ENCODE results near the gene APBB2. TPM values are rescaled to one million over a fixed set of nuclear protein-coding genes. Genes with fewer than 3 reads are reported as not detected.

APBB2 gene
- total and polyA plus RNA-seq, 2 of the 8 experiments (the other 6 are each of a cell fraction or from before 2014, with no cell fraction given): 58.7 to 59.4 TPM

DNA sequence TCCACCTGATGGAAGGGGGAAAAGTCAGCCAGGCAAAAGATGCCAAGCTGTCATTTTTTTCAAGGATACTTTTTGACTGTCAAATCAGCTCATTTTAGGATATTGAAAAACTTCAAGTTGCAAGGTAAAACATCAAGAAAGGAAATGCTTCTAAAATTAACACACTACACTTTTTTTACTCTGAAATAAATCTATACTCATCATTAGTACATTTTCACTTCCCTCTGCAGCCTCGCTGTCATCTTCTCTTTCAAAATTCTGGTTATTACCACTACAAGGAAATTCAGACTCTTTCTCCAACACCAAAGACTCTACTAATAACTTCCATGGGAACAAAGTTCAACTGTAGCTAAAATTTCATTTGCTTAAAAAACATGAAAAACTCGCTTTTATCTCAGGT lies 41.6 kb downstream of the APBB2 start:
- POLR2A ChIA-PET (ENCODE audit: partially characterized antibody): interaction anchor here (0.8 to 1.3 kb wide), 3 partner anchors 13 to 84 kb away, joined by 3 to 4 read pairs (median 3); partner anchors contain the start of gene UCHL1

More for the DNA sequence above, 41.6 kb downstream of the APBB2 start:
- DNase-seq (ENCODE audit: low read depth in 1 of 2, low spot score in 2 of 2) (no peak), FAIRE-seq (no peak)
- Histone ChIP-seq H3K79me2 (ENCODE audit: control insufficient read depth in 1 of 2, insufficient read depth in 2 of 2, low read length in 2 of 2) (peaks cover 0 to 45% of the 10 kb centered on the region in 2 experiments; a peak in 3 of 4 replicates), H3K27ac (ENCODE audit: low read depth, low read length) (no peak overlapping the region), H2BK120ac (replicated peaks; ENCODE audit: low read depth, low read length) (no peak overlapping the region), H3K56ac (replicated peaks; ENCODE audit: insufficient read length, low read depth, low read length) (no peak overlapping the region), H3K18ac (ENCODE audit: extremely low read depth, low read length) (no peak overlapping the region), H2BK5ac (ENCODE audit: low read depth, low read length) (no peak overlapping the region), H4K5ac (ENCODE audit: insufficient read length, low read depth, low read length) (no peak overlapping the region), H3K4ac (replicated peaks; ENCODE audit: insufficient read length, low read depth, low read length) (no peak overlapping the region), H2AK5ac (ENCODE audit: low read depth, low read length) (no peak overlapping the region), H2BK15ac (ENCODE audit: low read length) (no peak overlapping the region), H3K36me3 (ENCODE audit: control insufficient read depth in 2 of 4, insufficient read depth in 4 of 4, low read length in 3 of 4) (no peaks in the 10 kb centered on the region), H3K23ac (ENCODE audit: insufficient read length) (no peak overlapping the region), H2BK20ac (ENCODE audit: low read length) (no peak overlapping the region), H3K9me3 (ENCODE audit: insufficient read depth in 2 of 2, low read depth in 1 of 2, low read length in 1 of 2) (no peaks in the 10 kb centered on the region), H3K4me2 (ENCODE audit: insufficient read depth in 1 of 2, low read depth in 2 of 2, low read length in 2 of 2) (no peak overlapping the region), H2BK12ac (ENCODE audit: low read depth, low read length) (no peak overlapping the region), H3K9ac (replicated peaks in 1 of 4; ENCODE audit: extremely low read depth in 1 of 4, low read depth in 3 of 4, low read length in 3 of 4) (no peak overlapping the region), H4K91ac (replicated peaks; ENCODE audit: insufficient read length, low read length) (no peak overlapping the region), H3K4me3 (ENCODE audit: extremely low read depth in 1 of 4, insufficient read depth in 2 of 4, low read depth in 3 of 4, low read length in 4 of 4) (no peak overlapping the region), H3K79me1 (ENCODE audit: low read depth, low read length) (no peaks in the 10 kb centered on the region; the same call in 1 of the 2 replicates), H2AFZ (ENCODE audit: low read length) (no peak overlapping the region), H4K20me1 (replicated peaks in 1 of 2; ENCODE audit: control insufficient read depth in 1 of 2, insufficient read depth in 2 of 2, low read length in 2 of 2) (peaks cover 0 to 4% of the 10 kb centered on the region in 2 experiments), H4K8ac (ENCODE audit: extremely low read depth, insufficient read depth, low read length) (no peak overlapping the region), H3K14ac (ENCODE audit: insufficient read length) (no peak overlapping the region), H3K27me3 (replicated peaks in 1 of 4; ENCODE audit: control insufficient read depth in 3 of 4, extremely low read depth in 1 of 4, insufficient read depth in 3 of 4, low read length in 3 of 4) (no peaks in the 10 kb centered on the region), H3K4me1 (replicated peaks in 1 of 4; ENCODE audit: control insufficient read depth in 3 of 4, insufficient read depth in 4 of 4, low read length in 3 of 4) (peaks cover 0 to 5% (median 2%) of the 10 kb centered on the region in 4 experiments; a peak in 2 of 7 replicates), H3K23me2 (ENCODE audit: low read depth, low read length) (no peaks in the 10 kb centered on the region)
- CTCF ChIA-PET (ENCODE audit: partially characterized antibody): interaction anchor here (0.6 to 2.0 kb wide), 7 partner anchors 8 to 399 kb away, joined by 3 to 6 read pairs (median 4); no protein-coding TSS in a partner anchor
- no peak for TF ChIP-seq KDM5A (IDR thresholded peaks at IDR 0.05; ENCODE audit: low read length)
- TF ChIP-seq SIN3A (conservative IDR thresholded peaks at IDR 0.05 in 1 of 2, IDR thresholded peaks at IDR 0.05 in 1 of 2; ENCODE audit: low read depth in 1 of 2, low read length in 2 of 2): no peak
- 88% methylated on average over 2 of the region's 2 CpGs; no CpG with 5 or more reads in 1 of the 2 experiments for WGBS, 2 experiments (ENCODE audit: extremely low coverage in 1 of 2, insufficient coverage in 1 of 2, insufficient read length in 1 of 2, insufficient replicate concordance in 2 of 2, low coverage in 1 of 2, low lambda C conversion rate in 2 of 2, missing lambda C conversion rate in 1 of 2)

Data from H1 (cell line).